ENCODE measurements around the gene DGCR2.

The DGCR2 gene

DNA sequence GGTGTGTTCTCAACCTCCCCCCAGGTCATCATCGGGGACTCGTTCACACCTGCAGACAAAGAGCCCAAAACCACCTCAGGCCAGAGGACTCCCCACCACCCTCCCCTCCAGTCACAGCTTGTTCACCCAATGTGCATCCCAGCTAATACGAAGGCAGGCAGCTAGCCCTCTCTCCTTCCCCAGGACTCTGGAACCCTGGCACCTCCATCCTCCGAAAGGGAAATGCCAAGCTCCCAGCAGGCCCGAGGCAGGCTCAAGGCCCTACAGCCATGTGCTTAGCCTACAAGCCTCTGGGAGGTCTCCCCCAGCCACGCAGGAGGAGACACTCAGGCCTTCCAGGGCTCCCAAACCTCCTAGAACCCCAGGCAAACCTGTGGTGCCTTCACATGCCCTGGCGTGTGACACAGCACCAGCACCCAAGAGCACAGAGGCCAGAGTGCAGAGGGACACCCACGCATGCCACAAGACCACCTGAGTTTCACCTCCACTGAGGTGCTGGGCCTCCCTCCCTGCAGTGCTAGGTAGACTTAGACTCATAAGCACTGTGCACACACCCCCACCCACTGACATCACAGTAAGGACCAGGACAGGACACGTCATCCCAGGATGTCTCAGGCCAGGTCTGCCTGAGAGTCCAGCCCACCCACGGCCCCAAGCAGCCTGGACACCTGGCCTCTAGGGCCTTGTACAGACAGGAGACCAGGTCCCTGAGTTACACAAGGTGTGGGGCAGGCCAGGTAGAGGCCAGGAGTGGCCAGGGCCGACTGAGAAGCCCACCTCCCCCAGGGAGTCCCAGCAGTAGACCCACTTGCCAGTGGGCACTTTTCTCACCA, 15.4 kb upstream of the DGCR2 start:
- no peak for DNase-seq

DNA sequence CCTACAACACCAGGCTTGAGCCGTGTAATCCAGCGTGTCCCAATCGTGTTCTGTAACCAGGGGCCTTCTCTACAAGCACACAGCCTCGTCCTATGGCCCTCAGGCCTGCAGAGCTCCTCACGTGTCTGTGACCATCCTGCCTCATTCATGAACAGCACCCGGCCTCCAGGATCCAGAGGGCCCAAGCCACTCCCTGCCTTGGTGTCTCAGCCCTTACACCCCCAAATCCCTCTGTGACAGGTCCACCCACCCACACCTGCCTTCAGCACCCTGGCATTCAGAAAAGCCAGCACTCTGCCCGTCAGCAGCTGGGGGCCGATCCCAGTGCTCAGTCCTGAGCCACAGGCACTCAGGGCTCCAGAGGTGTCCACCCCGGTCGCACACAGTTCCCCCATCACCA, 14.7 kb upstream of the DGCR2 start:
- TF ChIP-seq GATA1 (IDR thresholded peaks at IDR 0.05; ENCODE audit: low read depth, low read length) (no peak), POLR2A (IDR thresholded peaks at IDR 0.05; ENCODE audit: low read length) (no peak)
- no peak for DNase-seq

More for the DNA sequence above, 15.4 kb upstream of the DGCR2 start:
- no peak for TF ChIP-seq GATA1 (IDR thresholded peaks at IDR 0.05; ENCODE audit: low read depth, low read length)
- no peak for TF ChIP-seq POLR2A (IDR thresholded peaks at IDR 0.05; ENCODE audit: low read length)

DNA sequence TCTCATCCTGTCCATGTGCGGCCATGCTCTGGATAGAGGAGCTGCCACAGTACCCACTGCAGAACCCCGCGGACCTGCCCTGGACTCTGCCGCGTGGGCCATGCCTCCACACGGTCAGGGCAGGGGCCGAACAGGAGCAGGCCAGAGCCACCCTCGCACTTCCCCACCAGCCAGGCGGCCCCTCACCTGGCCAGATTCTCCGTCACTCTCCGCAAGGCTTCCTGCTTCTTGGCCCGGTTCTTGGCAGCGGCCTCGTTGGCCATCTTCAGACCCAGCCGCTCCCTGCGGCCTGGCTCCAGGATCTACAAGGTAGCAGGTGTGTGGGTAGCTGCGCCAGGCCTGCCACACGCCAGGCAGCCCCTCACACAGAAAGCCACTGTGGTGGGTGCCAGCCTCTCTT, 12.7 kb upstream of the DGCR2 start:
- TF ChIP-seq POLR2A (IDR thresholded peaks at IDR 0.05; ENCODE audit: low read length) (no peak), GATA1 (IDR thresholded peaks at IDR 0.05; ENCODE audit: low read depth, low read length) (no peak)
- no peak for DNase-seq

DNA sequence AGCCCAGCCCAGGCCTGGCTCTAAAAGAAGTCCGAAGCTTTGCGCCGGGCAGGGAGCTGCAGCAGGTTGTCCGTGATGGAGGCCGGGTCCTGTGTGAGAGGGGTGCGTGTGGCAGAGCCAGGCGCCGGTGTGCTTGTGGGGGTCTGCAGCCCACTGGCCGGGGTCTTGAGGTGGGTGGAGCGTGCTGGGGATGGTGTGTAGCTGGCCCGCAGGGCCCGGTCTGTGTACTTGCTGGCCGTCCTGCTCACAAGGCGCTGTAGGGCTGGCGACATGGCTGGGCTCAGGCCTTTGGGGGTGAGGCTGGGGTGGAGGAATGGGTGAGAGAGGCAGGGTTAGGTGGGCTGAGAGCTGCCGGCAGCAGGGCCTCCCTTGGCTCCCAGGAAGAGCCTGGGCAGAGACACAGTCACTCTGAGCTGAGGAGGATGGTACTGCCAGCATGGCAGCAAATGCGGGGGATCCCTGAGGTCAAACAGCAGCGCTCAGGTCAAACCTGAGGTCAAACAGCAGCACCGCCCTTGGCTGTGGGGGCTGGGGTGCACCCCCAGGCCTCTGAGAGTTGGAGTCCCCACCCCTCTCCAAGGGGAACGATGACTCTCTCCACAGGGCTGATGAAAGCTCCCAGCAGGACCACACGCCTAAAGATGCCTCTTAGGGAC, 12.1 kb upstream of the DGCR2 start:
- DNase-seq: no peak
- TF ChIP-seq GATA1 (IDR thresholded peaks at IDR 0.05; ENCODE audit: low read depth, low read length): no peak
- no peak for TF ChIP-seq POLR2A (IDR thresholded peaks at IDR 0.05; ENCODE audit: low read length)

DNA sequence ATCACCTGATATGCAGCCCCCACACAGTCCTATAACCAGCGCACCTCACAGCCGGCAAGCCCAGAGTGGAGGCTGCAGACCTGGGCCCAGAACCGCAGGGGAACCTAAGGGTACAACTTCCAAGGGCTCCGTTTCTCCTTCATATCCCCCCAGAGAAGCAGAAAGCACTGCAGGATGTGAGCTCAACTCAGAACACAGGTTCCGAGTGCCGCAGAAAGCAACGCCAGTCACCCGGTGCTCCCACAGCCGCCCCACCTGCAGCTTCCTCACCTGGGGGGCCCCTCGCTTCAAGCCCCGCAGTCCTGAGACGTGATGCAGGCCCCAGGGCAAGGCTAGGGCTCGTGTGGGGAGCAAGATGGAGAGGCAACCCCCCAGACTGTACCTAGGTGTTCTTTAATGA, 11.3 kb upstream of the DGCR2 start:
- no peak for DNase-seq
- TF ChIP-seq GATA1 (IDR thresholded peaks at IDR 0.05; ENCODE audit: low read depth, low read length): no peak
- no peak for TF ChIP-seq POLR2A (IDR thresholded peaks at IDR 0.05; ENCODE audit: low read length)

DNA sequence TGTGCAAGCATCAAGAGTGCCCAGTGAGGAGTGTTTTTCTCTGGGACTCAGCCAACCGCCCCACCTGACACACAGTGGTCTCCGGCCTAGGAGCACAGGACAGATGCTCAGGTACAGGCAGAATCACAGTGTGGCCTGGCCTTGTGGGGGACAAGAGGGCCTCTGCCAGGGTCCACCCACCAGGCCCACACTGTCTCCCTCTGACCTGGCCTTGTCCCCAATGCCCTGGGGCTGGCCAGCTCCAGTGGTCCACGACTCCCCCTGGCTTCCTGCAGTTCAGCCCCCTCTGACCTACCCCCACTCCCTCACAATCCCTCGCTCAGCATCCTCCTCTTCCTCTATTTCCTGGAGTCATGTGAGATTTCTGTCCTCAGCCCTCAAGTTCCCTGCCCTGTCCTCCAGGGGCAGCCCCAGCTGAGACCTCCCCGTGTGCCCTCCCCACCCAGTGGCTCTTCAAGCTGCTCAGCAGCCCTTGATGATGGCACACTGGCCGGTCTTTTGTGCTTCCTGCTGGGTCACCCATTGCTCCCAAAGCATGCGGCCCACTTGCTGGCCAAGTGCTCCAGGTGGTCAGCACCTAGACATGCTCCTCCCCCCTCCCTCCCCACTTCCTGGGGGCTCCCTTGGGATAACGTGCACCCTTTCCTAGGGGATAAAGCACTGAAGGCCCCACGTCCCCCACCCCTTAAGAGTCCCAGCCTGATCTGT, 10.6 kb upstream of the DGCR2 start:
- TF ChIP-seq POLR2A (IDR thresholded peaks at IDR 0.05; ENCODE audit: low read length) (no peak), GATA1 (IDR thresholded peaks at IDR 0.05; ENCODE audit: low read depth, low read length) (no peak)
- DNase-seq: no peak

DNA sequence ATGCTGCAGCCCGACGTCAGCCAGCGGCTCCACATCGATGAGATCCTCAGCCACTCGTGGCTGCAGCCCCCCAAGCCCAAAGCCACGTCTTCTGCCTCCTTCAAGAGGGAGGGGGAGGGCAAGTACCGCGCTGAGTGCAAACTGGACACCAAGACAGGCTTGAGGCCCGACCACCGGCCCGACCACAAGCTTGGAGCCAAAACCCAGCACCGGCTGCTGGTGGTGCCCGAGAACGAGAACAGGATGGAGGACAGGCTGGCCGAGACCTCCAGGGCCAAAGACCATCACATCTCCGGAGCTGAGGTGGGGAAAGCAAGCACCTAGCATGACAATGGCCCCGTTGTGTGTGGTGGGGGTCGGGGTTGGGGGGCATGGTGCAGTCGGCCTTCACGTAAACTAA, 9.9 kb upstream of the DGCR2 start:
- TF ChIP-seq POLR2A (IDR thresholded peaks at IDR 0.05; ENCODE audit: low read length) (no peak), GATA1 (IDR thresholded peaks at IDR 0.05; ENCODE audit: low read depth, low read length) (no peak)
- no peak for DNase-seq

DNA sequence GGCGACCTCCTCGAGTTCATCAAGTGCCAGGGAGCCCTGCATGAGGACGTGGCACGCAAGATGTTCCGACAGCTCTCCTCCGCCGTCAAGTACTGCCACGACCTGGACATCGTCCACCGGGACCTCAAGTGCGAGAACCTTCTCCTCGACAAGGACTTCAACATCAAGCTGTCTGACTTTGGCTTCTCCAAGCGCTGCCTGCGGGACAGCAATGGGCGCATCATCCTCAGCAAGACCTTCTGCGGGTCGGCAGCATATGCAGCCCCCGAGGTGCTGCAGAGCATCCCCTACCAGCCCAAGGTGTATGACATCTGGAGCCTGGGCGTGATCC, 9.4 kb upstream of the DGCR2 start:
- TF ChIP-seq POLR2A (IDR thresholded peaks at IDR 0.05; ENCODE audit: low read length): no peak
- no peak for TF ChIP-seq GATA1 (IDR thresholded peaks at IDR 0.05; ENCODE audit: low read depth, low read length)
- no peak for DNase-seq

DNA sequence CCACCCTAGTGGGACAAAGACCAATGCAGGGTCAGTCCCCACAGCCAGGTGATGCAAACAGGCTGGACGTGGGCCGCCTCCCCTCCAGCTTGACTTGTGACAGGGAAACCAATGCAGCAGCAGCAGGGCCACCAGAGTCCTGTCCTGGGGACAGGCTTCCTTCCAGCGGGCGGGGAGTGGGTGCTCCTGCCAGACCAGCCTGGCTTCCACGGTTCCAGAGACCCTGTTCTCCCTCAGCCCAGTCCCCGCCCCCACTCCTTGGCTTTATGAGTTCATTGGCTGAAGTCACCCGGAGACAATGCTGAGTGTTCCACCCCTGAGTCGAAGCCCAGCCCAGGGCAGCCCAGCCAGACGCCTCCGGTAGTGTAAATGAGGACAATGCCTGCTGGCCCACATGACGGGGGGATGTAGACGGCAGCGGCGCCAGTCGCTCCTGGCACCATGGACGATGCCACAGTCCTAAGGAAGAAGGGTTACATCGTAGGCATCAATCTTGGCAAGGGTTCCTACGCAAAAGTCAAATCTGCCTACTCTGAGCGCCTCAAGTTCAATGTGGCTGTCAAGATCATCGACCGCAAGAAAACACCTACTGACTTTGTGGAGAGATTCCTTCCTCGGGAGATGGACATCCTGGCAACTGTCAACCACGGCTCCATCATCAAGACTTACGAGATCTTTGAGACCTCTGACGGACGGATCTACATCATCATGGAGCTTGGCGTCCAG, 8.9 kb upstream of the DGCR2 start, which contains the start of gene TSSK2:
Gene TSSK2, plus strand, starts transcription at position 350 of the 726 bp plus-strand sequence. Its CDS starts 92 bp downstream, at position 442.
- DNase-seq: no peak
- no peak for TF ChIP-seq GATA1 (IDR thresholded peaks at IDR 0.05; ENCODE audit: low read depth, low read length)
- TF ChIP-seq POLR2A (IDR thresholded peaks at IDR 0.05; ENCODE audit: low read length): no peak

DNA sequence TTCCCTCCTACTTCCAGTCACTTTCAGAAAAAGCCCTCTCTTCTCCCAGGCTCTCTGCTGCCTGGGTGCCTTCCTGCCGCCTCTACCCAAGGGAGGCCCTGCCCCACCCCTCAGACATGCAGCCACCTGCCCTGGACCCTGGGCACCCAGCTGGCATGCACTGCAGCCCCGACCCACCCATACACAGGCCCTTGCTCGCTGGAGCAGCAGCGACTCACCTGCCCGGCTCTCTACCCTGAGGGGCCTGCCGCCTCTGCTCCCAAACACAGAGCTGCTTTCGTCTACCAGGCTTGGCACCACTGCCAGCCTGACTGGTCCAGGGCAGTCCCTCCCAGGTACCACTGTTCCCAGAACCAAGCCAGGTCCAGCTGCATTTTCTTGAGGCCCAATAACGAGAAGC, 7.7 kb upstream of the DGCR2 start:
- DNase-seq: no peak
- TF ChIP-seq POLR2A (IDR thresholded peaks at IDR 0.05; ENCODE audit: low read length) (no peak), GATA1 (IDR thresholded peaks at IDR 0.05; ENCODE audit: low read depth, low read length) (no peak)

DNA sequence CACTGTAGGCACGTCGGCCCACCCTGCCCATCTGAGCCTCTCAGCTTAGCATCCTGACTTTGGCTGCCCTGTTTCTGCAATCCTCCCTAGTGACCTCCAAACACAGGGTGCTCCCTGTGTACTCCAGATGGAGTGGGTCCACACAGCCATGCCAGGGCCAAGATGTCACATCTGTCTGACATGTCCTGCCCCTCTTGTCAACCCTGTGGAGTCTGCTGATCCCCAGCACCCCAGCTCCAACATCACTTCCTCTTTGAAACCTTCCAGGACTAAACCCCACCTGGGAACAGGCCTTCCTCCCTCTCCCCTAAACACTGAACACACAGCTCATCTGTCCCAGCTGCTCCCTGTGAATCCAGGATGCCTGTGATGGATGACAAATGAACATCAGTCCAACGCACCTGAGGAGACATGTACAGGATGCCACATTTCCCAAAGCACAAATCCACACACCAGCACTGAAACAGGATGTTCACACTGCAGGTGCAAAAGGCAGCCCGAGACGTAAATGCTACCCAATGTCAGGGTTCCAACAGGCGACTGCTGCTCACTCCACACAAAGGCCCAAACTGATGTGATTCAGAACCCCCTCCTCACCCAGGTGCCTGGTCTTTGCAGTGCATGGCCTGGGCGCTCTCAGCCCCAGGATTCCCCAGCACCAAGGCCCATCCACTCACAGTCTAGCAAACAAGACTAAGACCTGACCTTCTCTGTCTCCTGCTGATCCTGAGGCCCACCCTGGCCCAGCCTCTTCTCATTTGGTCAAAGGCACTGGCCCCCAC, 6.9 kb upstream of the DGCR2 start:
- TF ChIP-seq GATA1 (IDR thresholded peaks at IDR 0.05; ENCODE audit: low read depth, low read length): no peak
- no peak for TF ChIP-seq POLR2A (IDR thresholded peaks at IDR 0.05; ENCODE audit: low read length)
- DNase-seq: no peak

DNA sequence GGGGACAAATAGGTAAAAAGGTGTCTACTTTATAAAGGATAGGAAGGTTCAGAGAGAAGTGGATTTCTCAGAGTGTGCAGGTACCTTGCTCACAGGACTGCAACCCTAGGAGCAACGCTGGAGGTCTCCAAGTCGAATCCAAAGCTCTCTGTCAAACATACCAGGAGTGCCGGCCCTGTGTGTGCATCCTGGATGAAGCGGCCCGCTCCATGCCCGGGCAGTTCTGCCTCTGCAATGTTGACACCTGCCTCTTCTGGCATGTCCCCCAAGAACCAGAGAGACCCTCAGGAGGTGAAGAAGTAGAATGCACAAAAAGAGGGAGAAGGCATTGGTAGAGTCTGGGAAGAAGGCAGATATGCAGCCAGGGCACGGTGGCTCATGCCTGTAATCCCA, 5.8 kb upstream of the DGCR2 start:
- TF ChIP-seq POLR2A (IDR thresholded peaks at IDR 0.05; ENCODE audit: low read length) (no peak), GATA1 (IDR thresholded peaks at IDR 0.05; ENCODE audit: low read depth, low read length) (no peak)
- no peak for DNase-seq

Data from erythroblast (primary cell).